ENCODE measurements around the gene WFIKKN1.

WFIKKN1 gene

DNA sequence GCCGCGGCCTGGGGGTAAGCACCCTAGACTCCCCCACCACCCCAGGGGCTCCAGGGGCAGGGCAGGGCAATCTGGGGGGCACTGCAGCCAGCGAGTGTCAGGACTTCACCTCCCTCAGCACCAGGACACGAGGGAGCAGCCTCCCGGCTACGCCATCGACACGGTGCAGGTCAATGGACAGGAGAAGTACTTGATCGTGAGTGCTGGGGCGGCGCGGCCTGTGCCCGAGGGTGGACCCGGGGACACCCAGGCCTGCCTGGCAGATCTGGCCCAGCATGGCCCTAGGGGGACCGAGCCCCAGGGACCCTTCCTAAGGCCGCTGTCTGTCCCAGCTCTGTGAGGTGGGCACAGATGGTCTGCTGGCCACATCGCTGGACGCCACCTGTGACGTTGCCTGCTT lies 41.6 kb downstream of the WFIKKN1 start:
- Histone ChIP-seq H3K9ac (ENCODE audit: low read length) (no peak overlapping the region), H3K4me1 (ENCODE audit: insufficient read depth, low read length, severe bottlenecking) (peaks cover 21% of the 10 kb centered on the region), H3K4me2 (ENCODE audit: low read length) (no peak overlapping the region), H3K27me3 (ENCODE audit: insufficient read depth, low read length) (no peaks in the 10 kb centered on the region), H3F3A (ENCODE audit: insufficient read depth, low read length) (no peaks in the 10 kb centered on the region), H3K79me2 (ENCODE audit: insufficient read depth, low read length) (no peaks in the 10 kb centered on the region), H3K9me2 (ENCODE audit: low read depth, low read length) (no peaks in the 10 kb centered on the region), H2AFZ (ENCODE audit: low read length) (no peak overlapping the region), H3K36me3 (ENCODE audit: insufficient read depth, low read length) (peaks cover 51% of the 10 kb centered on the region), H4K20me1 (ENCODE audit: insufficient read depth, low read length) (no peaks in the 10 kb centered on the region), H3K4me3 (ENCODE audit: low read depth, low read length, poor library complexity, severe bottlenecking) (no peak overlapping the region), H3K27ac (ENCODE audit: low read depth, low read length, poor library complexity, severe bottlenecking) (no peak overlapping the region), H3K9me3 (ENCODE audit: low read length) (no peaks in the 10 kb centered on the region)
- TF ChIP-seq, protein P1, sequence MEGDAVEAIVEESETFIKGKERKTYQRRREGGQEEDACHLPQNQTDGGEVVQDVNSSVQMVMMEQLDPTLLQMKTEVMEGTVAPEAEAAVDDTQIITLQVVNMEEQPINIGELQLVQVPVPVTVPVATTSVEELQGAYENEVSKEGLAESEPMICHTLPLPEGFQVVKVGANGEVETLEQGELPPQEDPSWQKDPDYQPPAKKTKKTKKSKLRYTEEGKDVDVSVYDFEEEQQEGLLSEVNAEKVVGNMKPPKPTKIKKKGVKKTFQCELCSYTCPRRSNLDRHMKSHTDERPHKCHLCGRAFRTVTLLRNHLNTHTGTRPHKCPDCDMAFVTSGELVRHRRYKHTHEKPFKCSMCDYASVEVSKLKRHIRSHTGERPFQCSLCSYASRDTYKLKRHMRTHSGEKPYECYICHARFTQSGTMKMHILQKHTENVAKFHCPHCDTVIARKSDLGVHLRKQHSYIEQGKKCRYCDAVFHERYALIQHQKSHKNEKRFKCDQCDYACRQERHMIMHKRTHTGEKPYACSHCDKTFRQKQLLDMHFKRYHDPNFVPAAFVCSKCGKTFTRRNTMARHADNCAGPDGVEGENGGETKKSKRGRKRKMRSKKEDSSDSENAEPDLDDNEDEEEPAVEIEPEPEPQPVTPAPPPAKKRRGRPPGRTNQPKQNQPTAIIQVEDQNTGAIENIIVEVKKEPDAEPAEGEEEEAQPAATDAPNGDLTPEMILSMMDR (IDR thresholded peaks at IDR 0.05; ENCODE audit: low read length), result no peak
- no peak for TF ChIP-seq EZH2 (IDR thresholded peaks at IDR 0.05; ENCODE audit: borderline replicate concordance, low read length)

DNA sequence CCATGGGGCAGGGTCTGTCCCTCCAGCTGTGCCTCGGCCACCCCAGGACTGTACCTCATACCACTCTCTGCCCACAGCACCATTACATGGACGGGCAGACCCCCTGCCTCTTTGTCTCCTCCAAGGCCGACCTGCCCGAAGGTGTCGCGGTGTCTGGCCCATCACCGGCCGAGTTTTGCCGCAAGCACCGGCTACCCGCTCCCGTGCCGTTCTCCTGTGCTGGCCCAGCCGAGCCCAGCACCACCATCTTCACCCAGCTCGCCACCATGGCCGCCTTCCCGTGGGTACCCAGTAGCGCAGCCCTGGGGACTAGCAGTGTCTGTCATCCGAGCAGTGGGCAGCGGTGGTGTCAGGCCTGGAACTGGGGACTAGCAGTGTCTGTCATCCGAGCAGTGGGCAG lies 42.1 kb downstream of the WFIKKN1 start:
- Histone ChIP-seq H3F3A (ENCODE audit: insufficient read depth, low read length) (no peaks in the 10 kb centered on the region), H3K27ac (ENCODE audit: low read depth, low read length, poor library complexity, severe bottlenecking) (no peak overlapping the region), H3K79me2 (ENCODE audit: insufficient read depth, low read length) (no peaks in the 10 kb centered on the region), H3K36me3 (ENCODE audit: insufficient read depth, low read length) (peaks cover 51% of the 10 kb centered on the region), H4K20me1 (ENCODE audit: insufficient read depth, low read length) (no peaks in the 10 kb centered on the region), H3K9ac (ENCODE audit: low read length) (no peak overlapping the region), H3K9me3 (ENCODE audit: low read length) (no peaks in the 10 kb centered on the region), H3K9me2 (ENCODE audit: low read depth, low read length) (no peaks in the 10 kb centered on the region), H2AFZ (ENCODE audit: low read length) (no peak overlapping the region), H3K4me1 (ENCODE audit: insufficient read depth, low read length, severe bottlenecking) (peaks cover 20% of the 10 kb centered on the region), H3K27me3 (ENCODE audit: insufficient read depth, low read length) (no peaks in the 10 kb centered on the region), H3K4me3 (ENCODE audit: low read depth, low read length, poor library complexity, severe bottlenecking) (no peak overlapping the region), H3K4me2 (ENCODE audit: low read length) (no peak overlapping the region)
- TF ChIP-seq, protein P1 (IDR thresholded peaks at IDR 0.05; ENCODE audit: low read length), result no peak
- no peak for TF ChIP-seq EZH2 (IDR thresholded peaks at IDR 0.05; ENCODE audit: borderline replicate concordance, low read length)

DNA sequence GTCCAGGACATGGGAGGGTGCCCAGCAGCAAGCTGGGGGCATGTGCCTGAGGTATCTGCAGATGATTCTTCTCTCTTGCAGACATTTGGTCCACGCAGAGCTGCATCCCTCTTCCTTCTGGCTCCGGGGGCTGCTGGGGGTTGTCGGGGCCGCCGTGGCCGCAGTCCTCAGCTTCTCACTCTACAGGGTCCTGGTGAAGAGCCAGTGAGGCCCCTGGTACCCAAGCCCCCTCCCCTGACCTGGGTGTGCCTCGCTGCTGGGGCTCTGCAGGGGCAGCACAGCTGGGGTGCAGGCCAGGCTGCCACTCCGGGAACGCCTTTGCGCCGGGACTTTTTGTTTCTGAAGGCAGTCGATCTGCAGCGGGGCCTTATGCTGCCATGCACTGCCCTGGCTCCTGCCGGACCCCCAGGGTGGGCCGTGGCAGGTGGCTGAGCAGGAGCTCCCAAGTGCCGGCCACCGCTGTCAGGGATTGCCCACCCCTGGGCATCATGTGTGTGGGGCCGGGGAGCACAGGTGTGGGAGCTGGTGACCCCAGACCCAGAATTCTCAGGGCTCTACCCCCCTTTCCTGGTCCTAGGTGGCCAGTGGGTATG lies 42.7 kb downstream of the WFIKKN1 start:
- peaks cover 51% of the 10 kb centered on the region for H3K36me3 ChIP-seq (ENCODE audit: insufficient read depth, low read length)

More for the DNA sequence above, 42.7 kb downstream of the WFIKKN1 start:
- no peaks in the 10 kb centered on the region for H4K20me1 ChIP-seq (ENCODE audit: insufficient read depth, low read length)
- no peaks in the 10 kb centered on the region for H3K79me2 ChIP-seq (ENCODE audit: insufficient read depth, low read length)
- H3K27ac ChIP-seq (ENCODE audit: low read depth, low read length, poor library complexity, severe bottlenecking), result no peak overlapping the region
- peaks cover 20% of the 10 kb centered on the region for H3K4me1 ChIP-seq (ENCODE audit: insufficient read depth, low read length, severe bottlenecking)
- no peaks in the 10 kb centered on the region for H3K9me2 ChIP-seq (ENCODE audit: low read depth, low read length)
- no peak overlapping the region for H3K9ac ChIP-seq (ENCODE audit: low read length)
- H2AFZ ChIP-seq (ENCODE audit: low read length), result no peak overlapping the region
- no peaks in the 10 kb centered on the region for H3K27me3 ChIP-seq (ENCODE audit: insufficient read depth, low read length)
- TF ChIP-seq, protein P1 (IDR thresholded peaks at IDR 0.05; ENCODE audit: low read length), result no peak
- TF ChIP-seq EZH2 (IDR thresholded peaks at IDR 0.05; ENCODE audit: borderline replicate concordance, low read length), result no peak
- no peak overlapping the region for H3K4me3 ChIP-seq (ENCODE audit: low read depth, low read length, poor library complexity, severe bottlenecking)
- H3F3A ChIP-seq (ENCODE audit: insufficient read depth, low read length), result no peaks in the 10 kb centered on the region
- H3K4me2 ChIP-seq (ENCODE audit: low read length), result no peak overlapping the region
- H3K9me3 ChIP-seq (ENCODE audit: low read length), result no peaks in the 10 kb centered on the region
